Uterus (tissue), 2 donors: ENCODE measurements around the gene PLSCR4.

Experiments used
- POLR2A ChIP-seq, 2 donors: fragments of 450-650 bp; IDR thresholded peaks; one replicate each; pipeline ENCODE4 v1.6.1; 2016; ENCODE audit warnings: antibody characterized with exemption in 2 of 2, mild to moderate bottlenecking in 1 of 2, moderate library complexity in 1 of 2
- TF ChIP-seq, protein P1 (sequence below), 4 experiments: fragments of 200-600 bp in 2 of 4; fragments of 450-650 bp in 2 of 4; sonication (generic) in 2 of 4; IDR thresholded peaks; one replicate each; pipeline ENCODE4 v1.5.1; 2016 to 2019; ENCODE audit warnings: antibody characterized with exemption in 4 of 4, mild to moderate bottlenecking in 2 of 4, moderate library complexity in 1 of 4

DNA sequence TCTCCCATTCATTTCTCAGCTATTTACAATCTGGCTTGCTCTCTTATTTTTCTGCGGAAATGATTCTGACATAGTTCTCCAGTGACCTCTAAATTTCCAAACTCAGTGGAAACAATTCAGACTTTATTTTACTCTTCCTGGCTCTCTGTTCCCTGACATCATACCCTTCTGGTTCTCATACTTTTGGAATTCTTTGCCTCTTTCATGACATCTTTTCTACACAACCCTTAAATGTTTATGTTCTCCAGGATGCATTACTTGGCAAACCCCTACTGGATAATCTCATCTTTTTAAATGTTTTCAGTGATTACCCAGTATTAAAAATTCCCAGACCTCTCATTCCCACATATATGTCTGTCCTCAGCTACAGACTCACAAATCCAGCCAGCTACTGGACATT, 23.9 kb upstream of the PLSCR4 start:
- no peak for TF ChIP-seq POLR2A (IDR thresholded peaks at IDR 0.05)
- TF ChIP-seq, protein P1, sequence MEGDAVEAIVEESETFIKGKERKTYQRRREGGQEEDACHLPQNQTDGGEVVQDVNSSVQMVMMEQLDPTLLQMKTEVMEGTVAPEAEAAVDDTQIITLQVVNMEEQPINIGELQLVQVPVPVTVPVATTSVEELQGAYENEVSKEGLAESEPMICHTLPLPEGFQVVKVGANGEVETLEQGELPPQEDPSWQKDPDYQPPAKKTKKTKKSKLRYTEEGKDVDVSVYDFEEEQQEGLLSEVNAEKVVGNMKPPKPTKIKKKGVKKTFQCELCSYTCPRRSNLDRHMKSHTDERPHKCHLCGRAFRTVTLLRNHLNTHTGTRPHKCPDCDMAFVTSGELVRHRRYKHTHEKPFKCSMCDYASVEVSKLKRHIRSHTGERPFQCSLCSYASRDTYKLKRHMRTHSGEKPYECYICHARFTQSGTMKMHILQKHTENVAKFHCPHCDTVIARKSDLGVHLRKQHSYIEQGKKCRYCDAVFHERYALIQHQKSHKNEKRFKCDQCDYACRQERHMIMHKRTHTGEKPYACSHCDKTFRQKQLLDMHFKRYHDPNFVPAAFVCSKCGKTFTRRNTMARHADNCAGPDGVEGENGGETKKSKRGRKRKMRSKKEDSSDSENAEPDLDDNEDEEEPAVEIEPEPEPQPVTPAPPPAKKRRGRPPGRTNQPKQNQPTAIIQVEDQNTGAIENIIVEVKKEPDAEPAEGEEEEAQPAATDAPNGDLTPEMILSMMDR (IDR thresholded peaks at IDR 0.05) = no peak
